BE2C (cell line): Measurements from ENCODE around the gene STYX.

ENCODE experiments used
- DNase-seq: peaks from one replicate; pipeline ENCODE4 v3.0.0-alpha.2; 2020
- H3K27me3 ChIP-seq: fragments of 250-450 bp; sonication (Bioruptor Pico); 2 replicates; pipeline ENCODE4 v1.5.1; 2020; ENCODE audit warnings: mild to moderate bottlenecking
- H3K36me3 ChIP-seq: fragments of 250-450 bp; sonication (Bioruptor Pico); 2 replicates; pipeline ENCODE4 v1.5.1; 2020; ENCODE audit warnings: mild to moderate bottlenecking
- H3K4me1 ChIP-seq: fragments of 250-450 bp; sonication (Bioruptor Pico); 2 replicates; pipeline ENCODE4 v1.5.1; 2020
- H3K4me3 ChIP-seq: 2 replicates; pipeline ENCODE4 v1.5.1; 2011; ENCODE audit warnings: low read depth, low read length
- H3K9me3 ChIP-seq: fragments of 250-450 bp; sonication (Bioruptor Pico); 2 replicates; pipeline ENCODE4 v1.5.1; 2020
- CTCF ChIP-seq: IDR thresholded peaks from 2 replicates; pipeline ENCODE4 v1.5.1; 2012; ENCODE audit warnings: mild to moderate bottlenecking, low read depth, low read length

STYX gene

GRCh38 chr14:52801014-52801712 lies 71.2 kb downstream of the STYX start:
- Histone ChIP-seq H3K4me3 (no peak overlapping the region), H3K4me1 (no peaks in the 10 kb centered on the region), H3K9me3 (no peaks in the 10 kb centered on the region), H3K27me3 (no peaks in the 10 kb centered on the region), H3K36me3 (no peaks in the 10 kb centered on the region)
- no peak for TF ChIP-seq CTCF
- no peak for DNase-seq

DNA sequence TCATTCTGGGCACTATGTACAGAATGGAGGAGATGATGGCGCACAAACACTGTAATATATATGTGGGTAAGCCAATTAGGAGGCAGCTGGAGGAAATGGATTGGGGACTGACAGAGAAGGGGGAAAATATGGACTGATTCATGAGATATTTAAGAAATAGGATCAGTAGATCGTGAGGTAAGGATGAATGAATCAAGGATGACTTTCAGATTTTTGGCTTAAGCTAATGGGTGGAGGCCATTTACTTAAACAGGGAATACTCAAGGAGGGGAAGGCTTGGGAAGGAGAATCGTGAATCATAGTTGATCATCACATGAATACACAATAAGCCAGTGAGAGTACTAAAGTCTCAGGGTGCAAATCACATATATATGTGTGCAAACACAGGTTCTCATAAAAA lies 72.6 kb downstream of the STYX start:
- Histone ChIP-seq H3K4me1 (no peaks in the 10 kb centered on the region), H3K9me3 (no peaks in the 10 kb centered on the region), H3K36me3 (no peaks in the 10 kb centered on the region), H3K27me3 (no peaks in the 10 kb centered on the region), H3K4me3 (no peak overlapping the region)
- DNase-seq: no peak
- no peak for TF ChIP-seq CTCF

- Histone ChIP-seq H3K27me3 (no peaks in the 10 kb centered on the region), H3K4me3 (no peak overlapping the region), H3K36me3 (no peaks in the 10 kb centered on the region), H3K9me3 (no peaks in the 10 kb centered on the region), H3K4me1 (no peaks in the 10 kb centered on the region)
- no peak for TF ChIP-seq CTCF
- DNase-seq: no peak
Measured at GRCh38 chr14:52806115-52806514, 76.1 kb downstream of the STYX start.

DNA sequence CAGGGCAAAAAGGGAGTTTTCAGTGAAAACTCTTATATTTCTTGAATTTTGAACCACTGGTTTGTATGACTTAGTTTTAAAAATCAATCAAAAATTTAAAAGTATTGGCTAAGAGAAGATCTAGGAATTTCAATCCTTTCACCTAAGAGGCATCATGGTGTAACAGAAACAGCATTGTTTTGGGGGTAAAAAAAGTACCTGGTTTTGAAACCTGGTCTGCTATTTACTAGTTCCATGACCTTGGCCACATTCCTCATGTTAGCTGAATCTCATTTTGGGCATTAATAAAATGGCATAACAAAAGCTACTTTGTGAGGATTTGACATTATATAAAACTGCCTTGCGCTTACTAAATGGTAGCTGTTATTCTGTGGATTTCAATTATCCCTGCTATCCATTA lies 78.1 kb downstream of the STYX start:
- Histone ChIP-seq H3K27me3 (no peaks in the 10 kb centered on the region), H3K36me3 (no peaks in the 10 kb centered on the region), H3K9me3 (no peaks in the 10 kb centered on the region), H3K4me1 (no peaks in the 10 kb centered on the region), H3K4me3 (no peak overlapping the region)
- no peak for DNase-seq
- no peak for TF ChIP-seq CTCF

GRCh38 chr14:52821805-52822250 lies 91.9 kb downstream of the STYX start:
- H3K9me3 ChIP-seq: no peaks in the 10 kb centered on the region
- no peak for TF ChIP-seq CTCF
- DNase-seq: no peak

GRCh38 chr14:52824462-52824861 lies 94.5 kb downstream of the STYX start:
- no peak for TF ChIP-seq CTCF
- Histone ChIP-seq H3K36me3 (no peaks in the 10 kb centered on the region; the same call in 1 of the 2 replicates), H3K27me3 (no peaks in the 10 kb centered on the region), H3K4me3 (no peak overlapping the region), H3K4me1 (peaks cover 23% of the 10 kb centered on the region), H3K9me3 (no peaks in the 10 kb centered on the region)
- no peak for DNase-seq

More at GRCh38 chr14:52821805-52822250, 91.9 kb downstream of the STYX start:
- peaks cover 12% of the 10 kb centered on the region for H3K4me1 ChIP-seq
- no peak overlapping the region for H3K4me3 ChIP-seq
- H3K27me3 ChIP-seq: no peaks in the 10 kb centered on the region
- H3K36me3 ChIP-seq: no peaks in the 10 kb centered on the region
